ENCODE results near the gene CFTR. TPM values are rescaled to one million over a fixed set of nuclear protein-coding genes. Genes with fewer than 3 reads are reported as not detected.

Gene CFTR
- total RNA-seq, 1 experiment from 2014 or later, result 0.72 TPM

GRCh38 chr7:117567781-117568180 is 88.0 kb downstream of the CFTR start:
- Mint-ChIP-seq H3K27ac (no peak overlapping the region), H3K9me3 (no peaks in the 10 kb centered on the region), H3K4me1 (no peaks in the 10 kb centered on the region), H3K36me3 (no peaks in the 10 kb centered on the region), H3K27me3 (ENCODE audit: low read depth) (no peaks in the 10 kb centered on the region), H3K4me3 (no peak overlapping the region)
- ATAC-seq (no peak), DNase-seq (ENCODE audit: low spot score) (no peak)
- ChIA-PET POLR2A (no interaction called here), CTCF (no interaction called here)
- TF ChIP-seq GRHL2 (CRISPR knock-in tag; IDR thresholded peaks at IDR 0.05; ENCODE audit: insufficient replicate concordance, severe bottlenecking) (no peak), NR3C1 (CRISPR knock-in tag; conservative IDR thresholded peaks at IDR 0.05; ENCODE audit: low read depth) (no peak)

- no peak for ATAC-seq
These were observed 93.2 kb downstream of the CFTR start for GRCh38 chr7:117572856-117573620.

GRCh38 chr7:117581424-117581823 is 101.6 kb downstream of the CFTR start:
- ATAC-seq (no peak), DNase-seq (ENCODE audit: low spot score) (no peak)
- peaks cover 5% of the 10 kb centered on the region for H3K4me1 Mint-ChIP-seq
- ChIA-PET CTCF (no interaction called here), POLR2A (no interaction called here)
- H3K27me3 Mint-ChIP-seq (ENCODE audit: low read depth), result no peaks in the 10 kb centered on the region
- H3K36me3 Mint-ChIP-seq, result no peaks in the 10 kb centered on the region
- H3K4me3 Mint-ChIP-seq, result no peak overlapping the region
- no peak overlapping the region for H3K27ac Mint-ChIP-seq
- H3K9me3 Mint-ChIP-seq, result 0 out of 2 replicates have a peak, but pooled peaks cover 4% of the 10 kb centered on the region
- TF ChIP-seq ZNF423 (CRISPR knock-in tag; IDR thresholded peaks at IDR 0.05) (no peak), ZBTB21 (CRISPR knock-in tag; IDR thresholded peaks at IDR 0.05; ENCODE audit: borderline replicate concordance) (no peak), FOXK1 (CRISPR knock-in tag; IDR thresholded peaks at IDR 0.05) (no peak), HMGA2 (CRISPR knock-in tag; IDR thresholded peaks at IDR 0.05) (no peak), TCF7 (CRISPR knock-in tag; IDR thresholded peaks at IDR 0.05; ENCODE audit: low read depth) (no peak), NFYB (CRISPR knock-in tag; conservative IDR thresholded peaks at IDR 0.05; ENCODE audit: low read depth) (no peak), ZNF532 (CRISPR knock-in tag; IDR thresholded peaks at IDR 0.05; ENCODE audit: borderline replicate concordance) (no peak)

More at GRCh38 chr7:117572856-117573620, 93.2 kb downstream of the CFTR start:
- no peaks in the 10 kb centered on the region for H3K36me3 Mint-ChIP-seq
- CTCF ChIA-PET, result no interaction called here
- POLR2A ChIA-PET, result no interaction called here
- H3K4me1 Mint-ChIP-seq, result peaks cover 5% of the 10 kb centered on the region
- TF ChIP-seq PREB (CRISPR knock-in tag; IDR thresholded peaks at IDR 0.05; ENCODE audit: borderline replicate concordance) (no peak), ZNF281 (CRISPR knock-in tag; IDR thresholded peaks at IDR 0.05) (no peak), ATF3 (CRISPR knock-in tag; conservative IDR thresholded peaks at IDR 0.05) (no peak), ZNF263 (CRISPR knock-in tag; IDR thresholded peaks at IDR 0.05; ENCODE audit: low read depth) (no peak), ATF2 (CRISPR knock-in tag; IDR thresholded peaks at IDR 0.05; ENCODE audit: borderline replicate concordance, low read depth) (no peak), ZNF423 (CRISPR knock-in tag; IDR thresholded peaks at IDR 0.05) (no peak), SP1 (CRISPR knock-in tag; conservative IDR thresholded peaks at IDR 0.05) (no peak), GABPB1 (CRISPR knock-in tag; IDR thresholded peaks at IDR 0.05) (no peak)
- no peaks in the 10 kb centered on the region for H3K9me3 Mint-ChIP-seq
- H3K27ac Mint-ChIP-seq, result no peak overlapping the region
- H3K27me3 Mint-ChIP-seq (ENCODE audit: low read depth), result no peaks in the 10 kb centered on the region
- no peak for DNase-seq (ENCODE audit: low spot score)
- no peak overlapping the region for H3K4me3 Mint-ChIP-seq
